SK-N-SH treated with all-trans-retinoic acid at 6 μM for 48 hours (cell line): Measurements from ENCODE around the gene EPN2.

ENCODE experiments used
- ATAC-seq: fragments of 200-7000 bp; cut with Tn5 transposase; 3 replicates; pipeline ENCODE4 v1.9.1; 2020; ENCODE audit warnings: mild to moderate bottlenecking, moderate library complexity
- ARNTL ChIP-seq: fragments of 450-650 bp; formaldehyde crosslinking; IDR thresholded peaks from 2 replicates; pipeline ENCODE4 v1.5.0; 2020; ENCODE audit warnings: low read depth, mild to moderate bottlenecking, moderate library complexity, borderline replicate concordance
- BACH2 ChIP-seq: fragments of 250-450 bp; sonication (Bioruptor Pico); IDR thresholded peaks from 2 replicates; pipeline ENCODE4 v1.9.0; 2021; ENCODE audit warnings: mild to moderate bottlenecking, borderline replicate concordance
- CSDC2 ChIP-seq: fragments of 250-450 bp; sonication (Bioruptor Pico); IDR thresholded peaks from 2 replicates; pipeline ENCODE4 v1.5.0; 2020; ENCODE audit warnings: mild to moderate bottlenecking, moderate library complexity
- ESRRG ChIP-seq: fragments of 250-450 bp; sonication (Bioruptor Pico); IDR thresholded peaks from 2 replicates; pipeline ENCODE4 v1.6.1; 2021; ENCODE audit warnings: mild to moderate bottlenecking
- GLIS3 ChIP-seq: fragments of 250-450 bp; sonication (Bioruptor Pico); IDR thresholded peaks from 2 replicates; pipeline ENCODE4 v1.5.0; 2020; ENCODE audit warnings: mild to moderate bottlenecking, moderate library complexity
- ISL1 ChIP-seq: fragments of 250-450 bp; sonication (Bioruptor Pico); IDR thresholded peaks from 2 replicates; pipeline ENCODE4 v2.1.2; 2022; ENCODE audit warnings: mild to moderate bottlenecking, moderate library complexity
- OSR1 ChIP-seq: fragments of 250-450 bp; sonication (Bioruptor Pico); IDR thresholded peaks from 2 replicates; pipeline ENCODE4 v1.8.0; 2022; ENCODE audit warnings: moderate library complexity, mild to moderate bottlenecking, inconsistent platforms
- PPARA ChIP-seq: fragments of 250-450 bp; sonication (Bioruptor Pico); IDR thresholded peaks from 2 replicates; pipeline ENCODE4 v1.5.0; 2020; ENCODE audit warnings: mild to moderate bottlenecking, borderline replicate concordance
- RARB ChIP-seq: fragments of 250-450 bp; sonication (Bioruptor Pico); IDR thresholded peaks from 2 replicates; pipeline ENCODE4 v1.8.0; 2021; ENCODE audit warnings: mild to moderate bottlenecking, moderate library complexity
- SNAI2 ChIP-seq: fragments of 250-450 bp; sonication (Bioruptor Pico); IDR thresholded peaks from 2 replicates; pipeline ENCODE4 v1.5.0; 2020; ENCODE audit warnings: mild to moderate bottlenecking, moderate library complexity
- TOX ChIP-seq: fragments of 250-450 bp; sonication (Bioruptor Pico); IDR thresholded peaks from 2 replicates; pipeline ENCODE4 v1.8.0; 2021; ENCODE audit warnings: mild to moderate bottlenecking, moderate library complexity, borderline replicate concordance
- ZC3H10 ChIP-seq: fragments of 250-450 bp; sonication (Bioruptor Pico); IDR thresholded peaks from 2 replicates; pipeline ENCODE4 v1.5.1; 2021; ENCODE audit warnings: mild to moderate bottlenecking, moderate library complexity
- ZFP3 ChIP-seq: fragments of 250-450 bp; sonication (Bioruptor Pico); IDR thresholded peaks from 2 replicates; pipeline ENCODE4 v1.5.0; 2020; ENCODE audit warnings: mild to moderate bottlenecking, moderate library complexity
- ZNF565 ChIP-seq: fragments of 450-650 bp; formaldehyde crosslinking; conservative IDR thresholded peaks from 2 replicates; pipeline ENCODE4 v1.5.0; 2020; ENCODE audit warnings: low read depth, mild to moderate bottlenecking, moderate library complexity
- ZNF70 ChIP-seq: fragments of 450-650 bp; formaldehyde crosslinking; IDR thresholded peaks from 2 replicates; pipeline ENCODE4 v1.5.0; 2020; ENCODE audit warnings: mild to moderate bottlenecking, moderate library complexity
- ZNF8 ChIP-seq: fragments of 450-650 bp; formaldehyde crosslinking; IDR thresholded peaks from 2 replicates; pipeline ENCODE4 v1.5.0; 2020; ENCODE audit warnings: mild to moderate bottlenecking, moderate library complexity
- TF ChIP-seq, protein P1 (sequence below): fragments of 250-450 bp; sonication (Bioruptor Pico); IDR thresholded peaks from 2 replicates; pipeline ENCODE4 v1.8.0; 2020; ENCODE audit warnings: mild to moderate bottlenecking, moderate library complexity, borderline replicate concordance
- TF ChIP-seq, protein P2 (sequence below): fragments of 250-450 bp; sonication (Bioruptor Pico); IDR thresholded peaks from 2 replicates; pipeline ENCODE4 v1.5.1; 2021; ENCODE audit warnings: mild to moderate bottlenecking, moderate library complexity
- TF ChIP-seq, protein P3 (sequence below): fragments of 250-450 bp; sonication (Bioruptor Pico); IDR thresholded peaks from 2 replicates; pipeline ENCODE4 v1.5.1; 2020; ENCODE audit warnings: low read depth, mild to moderate bottlenecking, moderate library complexity

EPN2 gene

DNA sequence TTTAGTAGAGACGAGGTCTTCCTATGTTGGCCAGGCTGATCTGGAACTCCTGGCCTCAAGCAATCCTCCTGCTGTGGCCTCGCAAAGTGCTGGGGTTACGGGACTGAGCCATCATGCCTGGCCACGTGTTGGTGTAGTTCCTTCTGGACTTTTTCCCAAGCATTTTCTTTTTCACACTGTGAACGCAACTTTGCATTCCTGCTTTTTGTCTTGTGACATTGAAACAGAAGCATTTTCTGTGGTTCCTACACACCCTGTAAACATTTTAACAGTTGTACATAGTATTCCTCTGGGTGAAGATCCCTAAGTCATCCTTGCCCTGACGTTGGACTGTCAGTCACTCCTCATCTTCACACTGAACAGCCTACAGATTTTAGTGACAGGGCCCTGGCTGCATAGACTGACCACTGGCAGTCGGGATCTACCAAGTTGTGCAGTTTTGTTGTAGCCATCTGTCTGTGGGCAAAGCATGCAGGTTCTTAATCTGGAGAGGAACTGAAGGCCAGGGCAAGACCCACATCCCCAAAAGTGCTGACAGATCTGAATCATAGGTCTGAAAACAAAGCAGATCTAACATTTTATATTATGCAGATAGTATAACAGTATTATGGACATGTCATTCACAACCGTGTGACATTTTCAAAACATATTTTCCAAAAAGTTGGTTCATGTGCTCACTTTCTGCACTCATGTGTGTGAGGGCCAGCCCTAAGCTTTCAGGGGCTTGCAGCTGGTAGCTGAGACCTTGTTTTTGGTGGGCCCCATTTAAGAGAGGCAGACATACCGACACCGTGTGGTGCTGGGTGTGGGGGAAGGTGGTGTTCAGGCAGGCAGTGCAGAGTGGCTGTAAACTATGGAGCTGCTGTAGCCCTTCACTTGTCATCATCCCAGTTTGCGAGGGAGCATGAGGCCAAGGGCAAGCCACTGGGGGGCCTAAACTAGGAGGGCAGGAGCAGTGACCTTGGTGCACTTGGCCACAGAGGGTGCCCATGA, 59.9 kb downstream of the EPN2 start:
- no peak for ATAC-seq
- TF ChIP-seq ZNF8 = no peak
- TF ChIP-seq ZFP3 (CRISPR knock-in tag) = no peak
- no peak for TF ChIP-seq ZNF70 (CRISPR knock-in tag)
- no peak for TF ChIP-seq ZNF565 (CRISPR knock-in tag)
- no peak for TF ChIP-seq OSR1
- TF ChIP-seq TOX (CRISPR knock-in tag) = no peak
- no peak for TF ChIP-seq RARB
- TF ChIP-seq, protein P1, sequence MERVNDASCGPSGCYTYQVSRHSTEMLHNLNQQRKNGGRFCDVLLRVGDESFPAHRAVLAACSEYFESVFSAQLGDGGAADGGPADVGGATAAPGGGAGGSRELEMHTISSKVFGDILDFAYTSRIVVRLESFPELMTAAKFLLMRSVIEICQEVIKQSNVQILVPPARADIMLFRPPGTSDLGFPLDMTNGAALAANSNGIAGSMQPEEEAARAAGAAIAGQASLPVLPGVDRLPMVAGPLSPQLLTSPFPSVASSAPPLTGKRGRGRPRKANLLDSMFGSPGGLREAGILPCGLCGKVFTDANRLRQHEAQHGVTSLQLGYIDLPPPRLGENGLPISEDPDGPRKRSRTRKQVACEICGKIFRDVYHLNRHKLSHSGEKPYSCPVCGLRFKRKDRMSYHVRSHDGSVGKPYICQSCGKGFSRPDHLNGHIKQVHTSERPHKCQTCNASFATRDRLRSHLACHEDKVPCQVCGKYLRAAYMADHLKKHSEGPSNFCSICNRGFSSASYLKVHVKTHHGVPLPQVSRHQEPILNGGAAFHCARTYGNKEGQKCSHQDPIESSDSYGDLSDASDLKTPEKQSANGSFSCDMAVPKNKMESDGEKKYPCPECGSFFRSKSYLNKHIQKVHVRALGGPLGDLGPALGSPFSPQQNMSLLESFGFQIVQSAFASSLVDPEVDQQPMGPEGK (CRISPR knock-in tag) = no peak
- no peak for TF ChIP-seq SNAI2 (CRISPR knock-in tag)
- TF ChIP-seq BACH2 (CRISPR knock-in tag) = no peak
- TF ChIP-seq ARNTL (CRISPR knock-in tag) = no peak
- TF ChIP-seq, protein P2, sequence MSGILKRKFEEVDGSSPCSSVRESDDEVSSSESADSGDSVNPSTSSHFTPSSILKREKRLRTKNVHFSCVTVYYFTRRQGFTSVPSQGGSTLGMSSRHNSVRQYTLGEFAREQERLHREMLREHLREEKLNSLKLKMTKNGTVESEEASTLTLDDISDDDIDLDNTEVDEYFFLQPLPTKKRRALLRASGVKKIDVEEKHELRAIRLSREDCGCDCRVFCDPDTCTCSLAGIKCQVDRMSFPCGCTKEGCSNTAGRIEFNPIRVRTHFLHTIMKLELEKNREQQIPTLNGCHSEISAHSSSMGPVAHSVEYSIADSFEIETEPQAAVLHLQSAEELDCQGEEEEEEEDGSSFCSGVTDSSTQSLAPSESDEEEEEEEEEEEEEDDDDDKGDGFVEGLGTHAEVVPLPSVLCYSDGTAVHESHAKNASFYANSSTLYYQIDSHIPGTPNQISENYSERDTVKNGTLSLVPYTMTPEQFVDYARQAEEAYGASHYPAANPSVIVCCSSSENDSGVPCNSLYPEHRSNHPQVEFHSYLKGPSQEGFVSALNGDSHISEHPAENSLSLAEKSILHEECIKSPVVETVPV = no peak
- no peak for TF ChIP-seq ISL1 (CRISPR knock-in tag)
- TF ChIP-seq PPARA (CRISPR knock-in tag) = no peak

DNA sequence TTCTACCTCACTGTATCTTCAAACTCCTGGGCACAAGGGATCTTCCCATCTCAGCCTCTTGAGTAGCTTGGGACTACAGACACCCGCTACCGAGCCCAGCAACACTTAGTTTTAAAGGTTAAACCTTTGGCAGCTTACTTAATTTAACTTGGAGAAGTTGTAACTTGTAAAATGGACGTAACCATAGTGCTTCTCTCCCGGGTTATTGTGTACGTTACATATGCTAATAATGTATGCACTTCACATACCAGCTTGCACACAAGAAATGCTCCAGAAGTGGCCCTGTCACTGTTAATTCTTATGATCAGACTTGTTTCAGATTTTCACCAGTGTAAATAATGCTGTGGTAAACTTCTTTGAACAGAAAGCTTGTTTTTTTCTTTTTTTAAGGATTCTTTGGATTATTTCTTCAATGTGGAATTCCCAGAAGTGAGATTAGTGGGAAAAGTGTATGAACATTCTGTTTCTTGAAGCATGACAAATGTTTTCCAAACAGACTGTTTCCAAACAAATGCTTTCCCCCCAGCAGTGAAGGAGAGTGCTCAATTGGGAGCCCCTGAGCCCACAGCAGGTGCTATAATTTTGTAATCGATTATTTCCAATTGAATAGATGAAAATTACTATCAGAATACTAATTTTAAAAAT, 61.5 kb downstream of the EPN2 start:
- TF ChIP-seq BACH2 (CRISPR knock-in tag) (no peak), ZC3H10 (CRISPR knock-in tag) (no peak), ESRRG (CRISPR knock-in tag) (no peak), PPARA (CRISPR knock-in tag) (no peak), GLIS3 (no peak), ZFP3 (CRISPR knock-in tag) (no peak), TOX (CRISPR knock-in tag) (no peak), SNAI2 (CRISPR knock-in tag) (no peak), CSDC2 (CRISPR knock-in tag) (no peak)
- TF ChIP-seq, protein P3, sequence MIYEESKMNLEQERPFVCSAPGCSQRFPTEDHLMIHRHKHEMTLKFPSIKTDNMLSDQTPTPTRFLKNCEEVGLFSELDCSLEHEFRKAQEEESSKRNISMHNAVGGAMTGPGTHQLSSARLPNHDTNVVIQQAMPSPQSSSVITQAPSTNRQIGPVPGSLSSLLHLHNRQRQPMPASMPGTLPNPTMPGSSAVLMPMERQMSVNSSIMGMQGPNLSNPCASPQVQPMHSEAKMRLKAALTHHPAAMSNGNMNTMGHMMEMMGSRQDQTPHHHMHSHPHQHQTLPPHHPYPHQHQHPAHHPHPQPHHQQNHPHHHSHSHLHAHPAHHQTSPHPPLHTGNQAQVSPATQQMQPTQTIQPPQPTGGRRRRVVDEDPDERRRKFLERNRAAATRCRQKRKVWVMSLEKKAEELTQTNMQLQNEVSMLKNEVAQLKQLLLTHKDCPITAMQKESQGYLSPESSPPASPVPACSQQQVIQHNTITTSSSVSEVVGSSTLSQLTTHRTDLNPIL (CRISPR knock-in tag) = no peak
- TF ChIP-seq, protein P1 (CRISPR knock-in tag) = no peak
- no peak for ATAC-seq

DNA sequence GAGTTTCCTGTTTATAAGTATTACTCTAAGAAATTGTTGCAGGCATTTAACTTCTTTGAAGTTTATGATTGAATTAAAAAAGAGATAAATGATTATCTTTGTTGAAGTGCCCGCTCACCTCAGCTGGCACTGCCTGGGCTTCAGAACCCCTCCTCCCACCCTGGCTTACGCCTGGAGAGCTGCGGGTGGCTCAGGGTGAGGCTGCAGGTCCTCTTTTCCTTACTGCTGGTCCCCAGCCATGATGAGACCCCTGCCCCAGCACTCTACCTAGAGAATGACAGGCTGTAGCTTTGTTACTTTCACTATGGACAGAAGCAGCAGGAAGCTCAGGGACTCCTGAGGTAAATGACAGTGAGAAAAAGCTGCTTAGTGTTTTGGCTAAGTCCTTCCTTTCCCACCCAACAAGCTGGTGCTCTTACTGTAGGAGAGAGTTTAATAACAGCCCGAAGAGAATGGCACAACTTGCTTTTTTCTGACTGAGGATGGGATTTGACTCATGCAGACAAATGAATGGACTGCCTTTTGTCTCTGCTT, 62.1 kb downstream of the EPN2 start:
- ATAC-seq = no peak
- TF ChIP-seq, protein P1 (CRISPR knock-in tag) = no peak
- TF ChIP-seq ISL1 (CRISPR knock-in tag) = no peak
